Ramos (cell line): ENCODE results near the gene MUC15.

Experiments
- in situ Hi-C: fragments of 300-500 bp; cut with MboI; formaldehyde crosslinking; loops from one replicate; pipeline ENCODE4 v1.14.3; 2022; ENCODE audit warnings: low sequenced_read_pairs; ENCODE audit not compliant: unreplicated experiment

MUC15 gene

DNA sequence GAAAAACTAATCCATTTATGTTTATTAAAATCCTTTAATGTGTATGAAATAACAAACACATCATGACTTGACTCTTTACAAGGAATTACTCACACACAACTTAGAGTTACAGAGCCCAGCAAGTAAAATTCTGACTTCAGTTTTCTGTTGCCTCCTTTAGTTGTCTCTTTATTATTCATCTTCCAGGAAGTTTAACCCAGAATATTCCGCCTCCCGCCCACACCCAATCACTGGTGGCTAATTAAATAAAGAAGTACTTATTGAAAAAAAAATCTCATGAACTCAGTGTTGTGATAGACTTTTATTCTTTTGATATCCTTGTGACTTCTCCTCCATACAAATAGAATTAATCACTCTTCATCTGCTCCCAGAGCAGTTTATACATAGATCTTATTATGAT, 61.9 kb downstream of the MUC15 start:
- in situ Hi-C loops, result no loop called here
